ENCODE measurements around the gene TMC6.

DNA sequence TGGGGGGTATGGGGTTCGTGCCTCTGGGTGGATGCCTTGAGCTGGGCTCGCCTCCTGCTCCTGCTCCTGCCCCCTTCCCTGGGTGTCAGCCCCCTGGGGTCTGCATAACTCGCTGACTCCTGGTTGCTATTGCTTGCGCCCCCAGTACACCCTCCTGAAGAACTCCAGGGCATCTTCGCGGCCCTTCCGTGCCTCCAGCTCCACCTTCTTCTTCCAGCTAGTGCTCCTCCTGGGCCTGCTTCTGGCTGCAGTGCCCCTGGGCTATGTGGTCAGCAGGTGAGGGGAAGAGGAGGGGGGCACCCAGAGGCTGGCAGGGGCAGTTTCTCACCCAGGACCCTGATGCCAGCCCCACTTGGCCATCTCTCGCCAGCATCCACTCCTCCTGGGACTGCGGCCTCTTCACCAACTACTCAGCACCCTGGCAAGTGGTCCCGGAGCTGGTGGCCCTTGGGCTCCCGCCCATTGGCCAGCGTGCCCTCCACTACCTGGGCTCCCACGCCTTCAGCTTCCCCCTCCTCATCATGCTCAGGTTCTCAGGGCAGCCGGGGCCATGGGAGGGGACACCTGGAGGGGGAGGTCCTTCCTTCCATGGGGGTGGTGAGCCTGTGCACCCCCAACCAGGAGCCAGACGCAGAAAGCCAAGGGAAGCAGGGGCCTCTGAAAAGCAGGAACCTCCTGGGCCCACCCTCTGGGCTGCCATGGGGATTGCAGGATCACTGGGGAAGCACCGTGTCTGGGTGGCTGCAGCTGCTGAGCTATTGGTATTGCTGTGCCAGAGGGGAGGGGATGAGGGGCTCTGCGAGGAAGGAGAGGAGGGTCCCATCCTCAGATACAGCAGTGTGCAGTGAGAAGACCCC lies 9.9 kb upstream of the TMC6 start:
- TF ChIP-seq CTCF (IDR thresholded peaks at IDR 0.05), result no peak
- TF ChIP-seq POLR2A (IDR thresholded peaks at IDR 0.05; ENCODE audit: low read depth), result no peak

All from esophagus muscularis mucosa (tissue), 3 donors.